Gastrocnemius medialis (tissue), 4 donors: ENCODE measurements around the gene SKIC8.

Experiments used
- CTCF ChIP-seq, 5 experiments: fragments of 450-650 bp in 3 of 5; fragments of 200-600 bp in 2 of 5; sonication (generic) in 2 of 5; IDR thresholded peaks in 4 of 5; conservative IDR thresholded peaks in 1 of 5; 1 replicate in 4 of 5; 2 replicates in 1 of 5; pipeline ENCODE4 v1.5.1; 2016 to 2019; ENCODE audit warnings: antibody characterized with exemption in 5 of 5, mild to moderate bottlenecking in 3 of 5, moderate library complexity in 3 of 5
- POLR2A ChIP-seq, 2 donors: fragments of 450-650 bp; IDR thresholded peaks; one replicate each; pipeline ENCODE4 v1.6.1; 2017; ENCODE audit warnings: antibody characterized with exemption in 2 of 2, mild to moderate bottlenecking in 2 of 2, moderate library complexity in 2 of 2

GRCh38 chr15:78242128-78242527 lies 57.3 kb downstream of the SKIC8 start:
- peak in 3 of 5 experiments; percentile 15 to 50 (median 32) for TF ChIP-seq CTCF (IDR thresholded peaks at IDR 0.05 in 4 of 5, conservative IDR thresholded peaks at IDR 0.05 in 1 of 5)
- no peak for TF ChIP-seq POLR2A (IDR thresholded peaks at IDR 0.05)
